ENCODE data around the gene SLC7A9. TPM values are rescaled to one million over a fixed set of nuclear protein-coding genes. Genes with fewer than 3 reads are reported as not detected.

The SLC7A9 gene
- total and polyA plus RNA-seq, 2 of the 13 experiments (the other 11 are each of a cell fraction or from before 2014, with no cell fraction given) = 4.7 to 8.3 TPM

GRCh38 chr19:32880622-32881021 lies 11.1 kb upstream of the SLC7A9 start:
- in situ Hi-C loops (cut with HindIII; ENCODE audit: extremely low pct_ligation_motif_present, low pct_unique_long_range_greater_than_20kb) = no loop called here
- Histone ChIP-seq H3K79me2 (ENCODE audit: insufficient read depth, low read length) (no peaks in the 10 kb centered on the region), H3K9ac (ENCODE audit: insufficient read depth, low read depth, low read length) (no peak overlapping the region), H3K9me3 (ENCODE audit: low read length) (no peaks in the 10 kb centered on the region), H3K27ac (ENCODE audit: extremely low read length, insufficient read depth, low read length) (no peak overlapping the region), H3K36me3 (replicated peaks in 1 of 2; ENCODE audit: control insufficient read depth in 1 of 2, insufficient read depth in 2 of 2, low read length in 2 of 2) (no peaks in the 10 kb centered on the region), H3K4me1 (ENCODE audit: insufficient read depth, low read length) (no peaks in the 10 kb centered on the region), H3K4me3 (replicated peaks in 1 of 3; ENCODE audit: insufficient read depth in 1 of 3, low read depth in 2 of 3, low read length in 3 of 3) (no peak overlapping the region), H3K27me3 (ENCODE audit: control insufficient read depth in 1 of 2, insufficient read depth in 2 of 2, low read length in 2 of 2) (no peaks in the 10 kb centered on the region), H2AFZ (ENCODE audit: low read length) (no peak overlapping the region), H4K20me1 (ENCODE audit: insufficient read depth, low read length) (no peaks in the 10 kb centered on the region), H3K4me2 (ENCODE audit: low read depth, low read length) (no peak overlapping the region)
- DNase-seq (ENCODE audit: low spot score) = no peak
- no peak for FAIRE-seq
- intact Hi-C loops (cut with micrococcal nuclease; ENCODE audit: unreplicated experiment) = no loop called here
- ChIA-PET POLR2A (no interaction called here), CTCF (ENCODE audit: low intra/inter-chr PET ratio, low total read pairs) (no interaction called here)
- WGBS (ENCODE audit: low lambda C conversion rate) = 62% methylated on average over 2 of the region's 2 CpGs
- TF ChIP-seq HOXA5 (CRISPR knock-in tag; IDR thresholded peaks at IDR 0.05) (no peak), IKZF1 (IDR thresholded peaks at IDR 0.05) (no peak), MAFG (CRISPR knock-in tag; IDR thresholded peaks at IDR 0.05) (no peak), KDM3A (CRISPR knock-in tag; IDR thresholded peaks at IDR 0.05; ENCODE audit: low read depth) (no peak), ZNF18 (CRISPR knock-in tag; IDR thresholded peaks at IDR 0.05; ENCODE audit: insufficient replicate concordance) (no peak), ZNF274 (CRISPR knock-in tag; IDR thresholded peaks at IDR 0.05) (no peak), BATF2 (CRISPR knock-in tag; IDR thresholded peaks at IDR 0.05) (no peak), EED (CRISPR knock-in tag; IDR thresholded peaks at IDR 0.05) (no peak), NCOR1 (IDR thresholded peaks at IDR 0.05; ENCODE audit: borderline replicate concordance, low read length) (no peak), ZEB1 (IDR thresholded peaks at IDR 0.05; ENCODE audit: insufficient replicate concordance, low read depth) (no peak), PAF1 (CRISPR knock-in tag; IDR thresholded peaks at IDR 0.05) (no peak), ZNF354B (CRISPR knock-in tag; IDR thresholded peaks at IDR 0.05) (no peak), NR2F2 (IDR thresholded peaks at IDR 0.05; ENCODE audit: borderline replicate concordance, low read depth) (no peak)
- ATAC-seq = peak; percentile 41; the same call in 1 of the 3 replicates
- no TSS peak for BruUV-seq (replicated peaks)
